Epithelial cell of esophagus (primary cell): ENCODE data around the gene NKX1-2.
A peak's percentile ranks its signal among the peaks of the same experiment; 100 is the strongest.
"Not testable (repeated sequence)": the region's sequence is repeated elsewhere in the genome, so short reads cannot be mapped to it uniquely, and the experiment has no call there.

Experiments used
- DNase-seq: peaks from one replicate; pipeline ENCODE4 v3.0.0; 2010; ENCODE audit warnings: low read depth
- H3K4me3 ChIP-seq: 2 replicates; pipeline ENCODE4 v1.5.1; 2011; ENCODE audit warnings: mild to moderate bottlenecking, low read length, control low read depth
- CTCF ChIP-seq: IDR thresholded peaks from 2 replicates; pipeline ENCODE4 v1.5.1; 2011; ENCODE audit warnings: low read depth, mild to moderate bottlenecking, low read length, control low read depth, inconsistent platforms; ENCODE audit not compliant: insufficient read depth; ENCODE audit errors: missing control alignments

NKX1-2 gene

GRCh38 chr10:124446830-124447750, 2.7 kb downstream of the NKX1-2 start:
- DNase-seq: no peak
- H3K4me3 ChIP-seq: peak overlapping the region; percentile 15
- TF ChIP-seq CTCF: no peak

- not testable (repeated sequence) for H3K4me3 ChIP-seq, DNase-seq
Measured at GRCh38 chr10:124441694-124442093, 8.1 kb downstream of the NKX1-2 start.

- no peak for TF ChIP-seq CTCF
- peak; percentile 98 for DNase-seq
- H3K4me3 ChIP-seq: no peak overlapping the region
Measured at GRCh38 chr10:124436191-124436638, 13.6 kb downstream of the NKX1-2 start.

- not testable (repeated sequence) for H3K4me3 ChIP-seq, DNase-seq
Measured at GRCh38 chr10:124435683-124436082, 14.2 kb downstream of the NKX1-2 start.

GRCh38 chr10:124433461-124433860, 16.4 kb downstream of the NKX1-2 start:
- no peak for DNase-seq
- no peak for TF ChIP-seq CTCF

GRCh38 chr10:124430077-124430476, 19.8 kb downstream of the NKX1-2 start:
- TF ChIP-seq CTCF: no peak
- DNase-seq: no peak
- H3K4me3 ChIP-seq: no peak overlapping the region

More at GRCh38 chr10:124433461-124433860, 16.4 kb downstream of the NKX1-2 start:
- H3K4me3 ChIP-seq: no peak overlapping the region

GRCh38 chr10:124429576-124429975, 20.3 kb downstream of the NKX1-2 start:
- H3K4me3 ChIP-seq: no peak overlapping the region
- no peak for TF ChIP-seq CTCF
- DNase-seq: no peak

- TF ChIP-seq CTCF: no peak
- DNase-seq: no peak
Measured at GRCh38 chr10:124428207-124428777, 21.5 kb downstream of the NKX1-2 start.

More at GRCh38 chr10:124428207-124428777, 21.5 kb downstream of the NKX1-2 start:
- H3K4me3 ChIP-seq: no peak overlapping the region
